GM18517 (cell line): ENCODE data around the gene MUC20.
"Not testable (repeated sequence)": the region's sequence is repeated elsewhere in the genome, so short reads cannot be mapped to it uniquely, and the experiment has no call there.

Experiments used
- ATAC-seq: cut with Tn5 transposase; IDR thresholded peaks from one replicate; pipeline ENCODE4 v1.9.1; 2021; ENCODE audit warnings: mild to moderate bottlenecking, moderate library complexity; ENCODE audit not compliant: unreplicated experiment

MUC20 gene

GRCh38 chr3:195692354-195692685 is 28.5 kb upstream of the MUC20 start:
- no peak for ATAC-seq

- ATAC-seq, result no peak
These were observed 27.9 kb upstream of the MUC20 start for GRCh38 chr3:195692781-195693427.

DNA sequence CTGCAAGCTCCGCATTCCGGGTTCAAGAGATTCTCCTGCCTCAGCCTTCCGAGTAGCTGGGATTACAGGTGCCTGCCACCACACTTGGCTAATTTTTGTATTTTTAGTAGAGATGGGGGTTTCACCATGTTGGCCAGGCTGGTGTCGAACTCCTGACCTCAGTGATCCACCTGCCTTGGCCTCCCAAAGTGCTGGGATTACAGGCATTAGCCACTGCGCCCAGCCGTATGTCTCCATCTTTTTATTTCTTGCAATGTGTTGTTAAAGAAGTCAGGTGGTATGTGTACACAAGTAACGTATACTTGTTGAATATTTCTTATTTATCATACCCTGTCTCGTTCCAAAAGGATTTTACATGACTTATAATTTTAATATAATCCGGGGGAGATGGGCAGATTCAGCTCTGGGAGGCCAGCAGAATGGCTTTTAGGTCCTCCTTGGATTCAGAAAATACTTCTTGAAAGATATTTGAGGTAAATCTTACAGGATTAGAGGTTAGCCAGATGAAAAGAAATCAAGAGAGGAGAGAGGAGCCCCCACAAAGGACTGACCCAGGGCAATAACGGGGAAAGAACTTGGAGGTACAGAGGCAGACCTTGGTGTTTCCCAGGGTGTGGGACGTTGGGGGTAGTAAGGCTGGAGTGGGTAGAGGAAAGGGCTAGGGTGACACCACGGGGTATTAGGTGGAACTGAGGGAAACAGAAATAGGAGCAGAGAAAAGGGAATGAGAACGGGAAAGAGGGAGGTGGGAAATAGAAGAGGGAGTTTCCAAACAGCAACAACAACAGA is 27.2 kb upstream of the MUC20 start:
- ATAC-seq, result no peak

DNA sequence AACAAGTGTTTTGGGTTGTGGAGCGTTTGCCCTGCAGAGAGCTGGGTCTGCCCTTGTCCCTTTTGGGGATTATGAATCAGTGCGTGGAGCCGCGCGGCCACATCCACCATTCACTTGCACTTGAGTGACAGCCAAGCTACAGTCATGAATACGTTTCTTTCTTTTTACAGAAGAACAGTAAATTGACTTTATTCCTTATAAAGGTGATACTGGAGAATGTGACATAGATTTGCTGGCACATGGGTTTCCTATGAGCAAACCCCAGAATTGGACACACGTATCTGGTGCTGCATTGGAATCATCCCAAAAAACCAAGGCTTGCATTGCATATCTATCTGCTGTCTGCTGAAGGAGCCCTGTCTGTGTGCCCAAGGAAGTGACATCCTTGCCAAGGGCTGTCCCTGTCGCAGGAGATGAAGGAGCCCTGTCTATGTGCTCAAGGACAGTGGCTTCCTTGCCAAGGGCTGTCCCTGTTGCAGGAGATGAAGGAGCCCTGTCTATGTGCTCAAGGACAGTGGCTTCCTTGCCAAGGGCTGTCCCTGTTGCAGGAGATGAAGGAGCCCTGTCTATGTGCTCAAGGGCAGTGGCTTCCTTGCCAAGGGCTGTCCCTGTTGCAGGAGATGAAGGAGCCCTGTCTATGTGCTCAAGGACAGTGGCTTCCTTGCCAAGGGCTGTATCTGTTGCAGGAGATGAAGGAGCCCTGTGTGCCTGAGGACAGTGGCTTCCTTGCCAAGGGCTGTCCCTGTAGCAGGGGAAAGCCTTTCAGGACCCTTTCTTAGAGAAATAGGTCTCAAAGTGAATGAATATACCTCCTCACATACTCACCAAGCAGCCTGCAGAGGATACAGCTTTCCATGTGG is 26.3 kb upstream of the MUC20 start:
- ATAC-seq, result not testable (repeated sequence)

- no peak for ATAC-seq
These were observed 24.0 kb upstream of the MUC20 start for GRCh38 chr3:195696632-195697278.

- ATAC-seq, result no peak
These were observed 23.0 kb upstream of the MUC20 start for GRCh38 chr3:195697582-195698324.

GRCh38 chr3:195698325-195698646 is 22.5 kb upstream of the MUC20 start:
- no peak for ATAC-seq

GRCh38 chr3:195698647-195699387 is 22.0 kb upstream of the MUC20 start:
- no peak for ATAC-seq

DNA sequence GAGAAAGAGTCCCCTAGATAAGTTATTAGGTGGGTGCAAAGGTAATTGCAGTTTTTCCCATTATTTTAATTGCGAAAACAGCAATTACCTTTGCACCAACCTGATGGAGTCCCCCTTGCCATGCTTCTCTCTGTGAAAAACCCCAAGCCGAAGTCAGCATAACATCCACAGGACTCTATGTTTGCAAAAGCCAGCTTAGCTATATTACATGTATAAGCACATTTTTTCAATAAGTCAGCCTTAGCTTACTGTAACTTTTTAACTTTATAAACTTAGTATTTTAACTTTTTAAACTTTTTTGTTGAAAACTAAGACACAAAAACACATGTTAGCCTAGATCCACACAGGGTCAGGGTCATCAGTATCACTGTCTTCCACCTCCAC is 21.4 kb upstream of the MUC20 start:
- ATAC-seq, result no peak

GRCh38 chr3:195699860-195700259 is 20.9 kb upstream of the MUC20 start:
- ATAC-seq, result no peak

DNA sequence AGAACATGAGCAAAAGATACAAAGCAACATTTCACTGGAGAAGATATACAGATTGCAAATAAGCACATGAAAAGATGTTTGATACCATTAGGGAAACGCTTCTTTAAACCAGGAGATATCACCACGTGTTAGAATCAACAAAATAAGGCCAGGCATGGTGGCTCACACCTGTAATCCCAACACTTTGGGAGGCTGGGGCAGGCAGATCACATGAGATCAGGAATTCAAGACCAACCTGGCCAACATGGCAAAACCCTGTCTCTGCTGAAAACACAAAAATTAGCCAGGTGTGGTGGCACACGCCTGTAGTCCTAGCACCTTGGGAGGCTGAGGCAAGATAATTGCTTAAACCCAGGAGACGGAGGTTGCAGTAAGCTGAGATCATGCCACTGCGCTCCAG is 20.5 kb upstream of the MUC20 start:
- no peak for ATAC-seq

DNA sequence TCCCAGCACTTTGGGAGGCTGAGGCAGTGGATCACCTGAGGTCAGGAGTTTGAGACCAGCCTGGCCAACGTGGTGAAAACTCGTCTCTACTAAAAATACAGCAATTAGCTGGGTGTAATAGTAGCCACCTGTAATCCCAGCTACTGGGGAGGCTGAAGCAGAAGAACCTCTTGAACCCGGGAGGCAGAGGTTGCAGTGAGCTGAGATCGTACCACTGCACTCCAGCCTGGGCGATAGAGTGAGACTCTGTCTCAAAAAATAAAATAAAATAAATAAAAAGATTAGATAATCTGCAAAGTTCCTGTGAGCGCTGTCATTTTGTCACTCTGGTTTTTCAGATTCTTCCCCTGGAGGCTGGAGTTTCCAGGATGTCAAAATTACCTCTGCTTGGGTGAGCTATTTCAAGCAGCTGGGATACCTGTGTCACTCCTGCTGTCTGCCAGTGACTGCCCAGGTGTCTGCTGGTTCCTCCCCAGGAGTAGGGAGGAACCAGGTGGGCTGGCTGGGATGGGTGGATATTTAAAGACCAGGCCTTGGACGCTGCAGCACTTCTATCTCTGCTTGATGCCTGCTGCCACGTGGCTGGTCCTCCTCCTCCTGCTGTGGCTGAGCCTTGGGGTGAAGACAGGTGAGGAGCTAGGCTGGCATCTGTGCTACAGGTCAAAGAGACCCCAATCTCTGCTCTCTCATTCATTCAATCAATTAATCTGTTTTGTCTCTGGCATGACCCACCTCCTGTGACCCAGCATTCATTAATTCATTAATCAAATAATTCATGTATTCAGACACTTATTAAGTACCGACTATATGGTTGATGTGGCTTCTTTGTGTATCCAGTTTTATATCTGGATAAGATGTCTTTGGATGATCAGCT is 19.5 kb upstream of the MUC20 start:
- ATAC-seq, result no peak

- ATAC-seq, result no peak
These were observed 17.0 kb upstream of the MUC20 start for GRCh38 chr3:195703776-195704175.

GRCh38 chr3:195704433-195704999 is 16.3 kb upstream of the MUC20 start:
- no peak for ATAC-seq

GRCh38 chr3:195705081-195705991 is 15.4 kb upstream of the MUC20 start:
- ATAC-seq, result no peak

DNA sequence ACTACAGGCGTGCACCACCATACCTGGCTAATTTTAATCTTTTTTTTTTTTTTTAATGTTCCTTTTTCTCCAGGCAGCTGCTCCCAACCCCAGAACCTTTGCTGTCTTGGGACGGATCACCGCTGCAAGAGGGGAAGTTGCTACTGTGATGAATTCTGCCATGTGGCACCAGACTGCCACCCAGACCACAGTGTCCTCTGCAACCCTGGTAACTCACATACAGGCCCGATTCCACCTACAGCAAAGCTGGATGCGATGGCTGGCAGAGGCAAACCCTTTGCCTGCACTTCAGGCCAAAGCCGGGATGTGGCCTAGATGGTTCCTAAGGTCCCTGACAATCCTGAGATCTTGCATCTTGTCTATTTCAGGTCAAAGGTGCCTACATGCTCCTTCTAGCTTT is 12.7 kb upstream of the MUC20 start:
- no peak for ATAC-seq

GRCh38 chr3:195708626-195709481 is 11.9 kb upstream of the MUC20 start:
- ATAC-seq, result no peak
